A549 treated with CpdA at 1 μM for 4 hours (cell line): ENCODE results near the gene GORASP1. TPM values are rescaled to one million over a fixed set of nuclear protein-coding genes. Genes with fewer than 3 reads are reported as not detected.

Source experiments
- total RNA-seq: library from RNA; stranded (reverse); fragments of 200-300 nt; extraction: Qiagen RNA extraction; gene quantifications from 5 replicates; pipeline ENCODE4 v1.2.3, GENCODE V29; 2022; ENCODE audit warnings: low read depth

GORASP1 gene
- 26.4 to 34.9 TPM (median 33.9 TPM) in 5 replicates for total RNA-seq

DNA sequence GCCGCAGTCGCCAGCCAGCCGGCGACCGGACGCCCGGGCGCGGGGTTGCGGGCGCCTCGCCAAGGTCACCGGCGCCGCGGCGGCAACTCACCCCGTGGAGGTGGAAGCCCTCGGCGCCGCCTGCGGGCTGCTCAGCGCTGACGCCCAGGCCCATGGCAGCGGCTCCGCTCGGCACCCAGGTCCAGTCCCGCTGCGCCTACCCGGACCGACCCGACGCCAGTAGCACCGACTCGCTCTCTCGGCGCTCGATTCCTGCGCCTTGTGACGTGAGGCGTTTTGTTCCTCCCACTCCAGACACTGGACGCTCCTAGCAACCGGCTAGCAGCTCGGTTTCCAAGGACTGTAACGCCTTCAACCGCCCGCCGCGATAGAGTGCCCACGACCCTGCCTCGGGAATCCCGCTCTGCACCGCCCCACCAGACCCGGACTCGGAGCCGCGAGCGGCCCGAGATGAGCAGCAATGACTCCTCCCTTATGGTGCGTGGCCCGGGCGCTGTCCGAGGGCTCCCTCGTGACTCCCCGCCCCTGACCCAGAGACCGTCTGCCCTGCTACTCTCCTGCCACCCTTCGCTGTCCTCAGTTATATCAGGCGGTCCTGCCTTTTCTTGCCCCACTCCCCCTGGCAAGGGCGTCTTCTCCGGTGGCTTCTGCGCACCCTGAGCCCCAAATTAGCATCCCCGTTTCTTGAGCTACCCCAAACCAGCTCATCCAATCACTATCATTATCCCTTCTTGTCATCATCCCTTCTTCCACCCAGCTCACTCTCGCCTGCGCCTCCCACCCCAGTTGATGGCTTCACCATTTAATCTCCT is at the start of gene GORASP1, which contains the start of gene TTC21A:
Gene GORASP1 (minus strand): TSS at position 240 of the 812 bp plus-strand sequence. CDS start 86 bp downstream, at position 154.
Gene TTC21A (plus strand): TSS at position 293 of the 812 bp plus-strand sequence. CDS start 158 bp downstream, at position 451.

DNA sequence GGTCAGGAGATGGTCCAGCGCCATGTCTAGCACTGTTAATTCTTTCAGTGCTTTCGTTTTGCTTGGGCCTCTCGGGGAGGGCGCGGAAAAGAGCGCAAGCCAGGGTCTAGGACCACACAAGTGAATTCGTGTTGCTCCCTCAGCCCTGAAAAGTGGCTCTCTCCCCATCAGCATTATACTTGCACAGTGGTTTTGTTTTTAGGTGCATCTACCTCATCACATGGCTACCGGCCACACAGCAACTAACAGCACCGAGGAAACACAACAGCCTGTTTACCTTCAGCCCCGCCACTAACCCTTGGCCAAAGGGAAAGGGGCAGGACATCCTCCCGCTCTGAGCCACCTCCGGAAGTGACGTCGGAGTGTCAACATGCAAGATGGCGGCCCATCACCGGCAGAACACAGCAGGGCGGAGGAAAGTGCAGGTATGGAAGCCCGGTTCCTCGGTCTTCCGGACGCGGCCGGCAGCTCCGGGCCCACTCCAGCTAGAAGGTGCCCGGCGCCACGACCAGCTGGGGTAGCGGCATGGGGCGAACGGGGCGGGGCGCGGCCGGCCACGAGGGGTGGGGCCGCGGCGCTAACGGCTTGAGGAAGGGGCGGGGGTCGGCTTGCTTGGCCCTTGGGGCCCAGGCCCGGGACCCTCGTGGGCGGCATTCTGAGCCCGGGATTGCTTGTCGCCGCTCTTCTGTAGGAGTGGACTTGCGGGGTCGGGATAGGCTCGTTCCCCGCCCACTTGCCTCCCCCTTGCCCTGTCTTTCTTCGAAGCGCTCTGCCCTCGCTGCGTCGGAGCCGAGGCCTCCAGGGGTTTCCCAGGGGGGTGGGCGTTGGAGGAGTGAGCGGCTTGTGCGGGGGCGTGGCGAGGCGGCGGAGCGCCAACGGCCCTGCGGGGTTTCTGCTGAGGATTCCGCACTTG is 55.5 kb downstream of the GORASP1 start, which contains the start of the genes SCN11A and WDR48:
Gene SCN11A (minus strand): TSS at position 296 of the 913 bp plus-strand sequence. CDS start 101,582 bp downstream, outside the sequence.
Gene WDR48 (plus strand): TSS at position 368 of the 913 bp plus-strand sequence. CDS start 10 bp downstream, at position 378.

Other genes with a start within 250 kb of the GORASP1 start
- not detected in 5 replicates for gene SCN11A, start 55.7 kb downstream of the GORASP1 start, total RNA-seq
- gene WDR48, start 55.6 kb downstream of the GORASP1 start, total RNA-seq: 19.0 to 26.0 TPM (median 22.8 TPM) in 5 replicates
- gene TTC21A, start 53 bp upstream of the GORASP1 start, total RNA-seq: 1.4 to 1.9 TPM (median 1.5 TPM) in 5 replicates
- gene CSRNP1, start 46.0 kb upstream of the GORASP1 start, total RNA-seq: 15.2 to 22.2 TPM (median 18.3 TPM) in 5 replicates
- 0.05 to 0.15 TPM (median 0.07 TPM) in 5 replicates for gene XIRP1, start 85.0 kb upstream of the GORASP1 start, total RNA-seq
- 0.02 TPM in 1 of 5 replicates, not detected in the others for gene CX3CR1, start 172.4 kb upstream of the GORASP1 start, total RNA-seq
- gene CCR8, start 222.1 kb upstream of the GORASP1 start, total RNA-seq: not detected in 5 replicates